ENCODE measurements around the gene ADGRG2. TPM values are rescaled to one million over a fixed set of nuclear protein-coding genes. Genes with fewer than 3 reads are reported as not detected.

ADGRG2 gene
- total RNA-seq, 1 donor from 2014 or later, result 0.81 TPM

DNA sequence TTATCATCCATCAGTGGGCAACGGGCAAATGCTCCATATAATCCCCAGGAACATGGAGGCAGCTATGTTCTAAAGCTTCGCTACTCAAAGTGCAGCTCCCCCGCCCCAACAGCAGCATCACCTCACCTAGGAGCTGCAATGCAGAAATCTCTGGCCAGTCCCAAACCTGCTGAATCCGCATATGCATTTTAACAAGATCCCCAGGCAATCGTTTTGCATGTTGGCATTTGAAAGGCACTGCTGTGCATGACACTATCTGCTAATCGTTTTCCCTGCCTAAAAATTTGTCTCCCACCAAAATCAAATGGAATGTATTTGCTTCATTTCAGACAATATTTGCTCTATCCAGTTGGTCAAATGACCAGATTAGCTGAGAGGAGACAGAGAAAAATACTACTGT, 15.2 kb downstream of the ADGRG2 start:
- Mint-ChIP-seq H3K4me3 (ENCODE audit: low read depth) (no peak overlapping the region), H3K9me3 (ENCODE audit: low read depth) (peaks cover 33% of the 10 kb centered on the region), H3K27ac (no peak overlapping the region), H3K4me1 (ENCODE audit: low read depth) (no peaks in the 10 kb centered on the region), H3K27me3 (peaks cover 53% of the 10 kb centered on the region), H3K36me3 (ENCODE audit: insufficient read depth) (no peaks in the 10 kb centered on the region)
- TF ChIP-seq, protein P1, sequence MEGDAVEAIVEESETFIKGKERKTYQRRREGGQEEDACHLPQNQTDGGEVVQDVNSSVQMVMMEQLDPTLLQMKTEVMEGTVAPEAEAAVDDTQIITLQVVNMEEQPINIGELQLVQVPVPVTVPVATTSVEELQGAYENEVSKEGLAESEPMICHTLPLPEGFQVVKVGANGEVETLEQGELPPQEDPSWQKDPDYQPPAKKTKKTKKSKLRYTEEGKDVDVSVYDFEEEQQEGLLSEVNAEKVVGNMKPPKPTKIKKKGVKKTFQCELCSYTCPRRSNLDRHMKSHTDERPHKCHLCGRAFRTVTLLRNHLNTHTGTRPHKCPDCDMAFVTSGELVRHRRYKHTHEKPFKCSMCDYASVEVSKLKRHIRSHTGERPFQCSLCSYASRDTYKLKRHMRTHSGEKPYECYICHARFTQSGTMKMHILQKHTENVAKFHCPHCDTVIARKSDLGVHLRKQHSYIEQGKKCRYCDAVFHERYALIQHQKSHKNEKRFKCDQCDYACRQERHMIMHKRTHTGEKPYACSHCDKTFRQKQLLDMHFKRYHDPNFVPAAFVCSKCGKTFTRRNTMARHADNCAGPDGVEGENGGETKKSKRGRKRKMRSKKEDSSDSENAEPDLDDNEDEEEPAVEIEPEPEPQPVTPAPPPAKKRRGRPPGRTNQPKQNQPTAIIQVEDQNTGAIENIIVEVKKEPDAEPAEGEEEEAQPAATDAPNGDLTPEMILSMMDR (IDR thresholded peaks at IDR 0.05; ENCODE audit: unreplicated experiment), result no peak
- no peak for DNase-seq (ENCODE audit: low spot score, unreplicated experiment)

DNA sequence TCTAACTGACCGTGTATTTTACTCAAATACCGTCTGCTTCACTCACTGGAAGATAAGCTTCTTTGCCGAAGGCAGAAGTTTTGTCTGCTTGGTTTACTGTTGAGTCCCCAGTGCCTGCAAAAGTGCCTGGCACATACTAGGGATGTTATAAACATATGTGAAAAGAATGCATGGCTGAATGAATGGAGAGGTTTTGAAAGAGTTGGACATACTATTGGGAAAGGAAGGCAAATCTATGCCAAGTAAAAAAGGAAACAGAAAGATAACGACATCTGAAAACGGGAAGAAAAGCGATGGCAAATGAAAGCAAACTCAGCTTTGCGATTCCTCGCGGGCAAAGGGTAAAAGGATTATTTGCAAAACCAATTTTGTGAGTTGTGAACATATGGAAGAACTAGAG, 21.7 kb downstream of the ADGRG2 start:
- Mint-ChIP-seq H3K9me3 (ENCODE audit: low read depth) (peaks cover 15% of the 10 kb centered on the region), H3K27ac (no peak overlapping the region), H3K4me3 (ENCODE audit: low read depth) (no peak overlapping the region), H3K27me3 (peaks cover 10% of the 10 kb centered on the region), H3K4me1 (ENCODE audit: low read depth) (no peaks in the 10 kb centered on the region), H3K36me3 (ENCODE audit: insufficient read depth) (peaks cover 2% of the 10 kb centered on the region)
- DNase-seq (ENCODE audit: low spot score, unreplicated experiment), result no peak
- TF ChIP-seq, protein P1 (IDR thresholded peaks at IDR 0.05; ENCODE audit: unreplicated experiment), result no peak

DNA sequence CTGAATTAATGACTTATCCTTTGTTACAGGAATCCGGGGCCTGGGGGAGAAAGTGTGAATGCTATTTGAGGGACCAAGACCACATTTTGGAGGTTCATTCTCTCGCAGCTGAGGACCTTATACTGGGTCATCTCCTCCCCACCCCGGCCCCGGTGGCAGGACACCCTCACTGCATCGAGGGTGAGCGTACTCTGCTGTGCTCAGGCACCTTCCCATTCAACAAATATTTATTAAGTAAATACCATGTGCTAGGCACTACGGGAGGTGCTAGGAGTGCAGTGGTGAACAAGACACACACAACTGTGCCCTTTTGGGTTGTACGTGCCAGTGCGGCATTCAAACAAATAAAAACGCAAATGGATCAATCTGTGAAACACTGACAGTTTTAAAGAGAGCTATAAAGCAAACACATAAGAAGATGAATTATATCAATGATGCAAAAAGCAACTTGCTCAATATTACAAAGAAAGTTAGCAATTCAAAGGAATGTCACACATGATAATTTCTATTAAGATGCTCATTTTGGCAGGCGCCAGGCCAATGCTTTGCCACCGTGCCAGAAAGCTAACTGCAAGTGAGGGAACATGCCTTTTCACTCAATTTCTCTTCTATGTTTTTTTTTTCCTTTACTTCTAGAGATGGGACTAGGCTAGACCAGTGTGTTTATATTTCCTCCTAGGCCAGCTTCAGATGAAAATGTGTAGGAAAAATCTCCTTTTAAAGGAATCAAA, 24.6 kb downstream of the ADGRG2 start:
- H3K9me3 Mint-ChIP-seq (ENCODE audit: low read depth), result peaks cover 14% of the 10 kb centered on the region
- H3K27me3 Mint-ChIP-seq, result peaks cover under 1% of the 10 kb centered on the region
- no peak overlapping the region for H3K4me3 Mint-ChIP-seq (ENCODE audit: low read depth)
- DNase-seq (ENCODE audit: low spot score, unreplicated experiment), result no peak
- H3K36me3 Mint-ChIP-seq (ENCODE audit: insufficient read depth), result peaks cover 2% of the 10 kb centered on the region
- TF ChIP-seq, protein P1 (IDR thresholded peaks at IDR 0.05; ENCODE audit: unreplicated experiment), result no peak
- no peak overlapping the region for H3K27ac Mint-ChIP-seq
- H3K4me1 Mint-ChIP-seq (ENCODE audit: low read depth), result peaks cover 3% of the 10 kb centered on the region

DNA sequence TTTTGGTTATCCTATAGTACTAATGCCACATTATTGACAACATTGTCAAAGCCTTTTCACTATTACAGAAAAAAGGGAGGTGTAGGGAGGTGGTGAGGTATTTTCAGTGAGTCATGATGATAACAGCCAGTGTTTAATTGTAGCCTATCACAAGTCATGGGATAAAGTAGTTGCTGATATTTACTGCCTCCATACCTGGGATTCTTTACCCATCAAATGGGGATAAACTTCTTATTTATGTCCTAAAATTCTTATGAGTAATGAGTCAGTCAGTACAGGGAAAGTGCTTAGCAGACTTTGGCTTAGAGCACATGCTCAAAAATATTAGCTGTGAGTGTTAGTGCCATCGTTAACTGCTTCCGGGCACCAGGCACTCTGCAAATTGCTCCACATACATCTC, 25.7 kb downstream of the ADGRG2 start:
- no peak overlapping the region for H3K4me3 Mint-ChIP-seq (ENCODE audit: low read depth)
- peaks cover 6% of the 10 kb centered on the region for H3K27me3 Mint-ChIP-seq
- TF ChIP-seq, protein P1 (IDR thresholded peaks at IDR 0.05; ENCODE audit: unreplicated experiment), result no peak
- no peak for DNase-seq (ENCODE audit: low spot score, unreplicated experiment)
- peaks cover 20% of the 10 kb centered on the region for H3K9me3 Mint-ChIP-seq (ENCODE audit: low read depth)
- peaks cover 3% of the 10 kb centered on the region for H3K4me1 Mint-ChIP-seq (ENCODE audit: low read depth)
- H3K36me3 Mint-ChIP-seq (ENCODE audit: insufficient read depth), result peaks cover 2% of the 10 kb centered on the region
- no peak overlapping the region for H3K27ac Mint-ChIP-seq

DNA sequence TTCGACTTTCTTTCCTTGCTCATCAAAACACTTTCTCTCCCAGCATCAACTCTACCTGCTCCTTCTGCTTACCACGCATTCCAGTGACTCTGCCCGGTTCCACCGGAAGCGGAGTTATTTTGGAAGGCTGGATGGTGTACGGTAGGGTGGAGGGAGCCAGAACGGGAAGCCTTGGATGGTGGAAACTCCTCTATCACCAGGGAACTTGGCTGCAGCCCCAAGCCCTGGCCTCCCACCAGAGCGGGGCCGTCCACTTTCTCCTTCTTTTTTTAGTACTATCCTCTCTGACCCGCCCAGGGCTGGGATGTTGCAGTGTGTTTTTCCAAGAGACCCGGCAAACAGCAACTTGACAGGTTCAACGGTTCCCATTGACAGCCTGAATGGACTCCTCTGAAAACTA, 27.6 kb downstream of the ADGRG2 start:
- TF ChIP-seq, protein P1 (IDR thresholded peaks at IDR 0.05; ENCODE audit: unreplicated experiment), result no peak
- H3K27ac Mint-ChIP-seq, result no peak overlapping the region
- peaks cover 34% of the 10 kb centered on the region for H3K9me3 Mint-ChIP-seq (ENCODE audit: low read depth)
- no peak overlapping the region for H3K4me3 Mint-ChIP-seq (ENCODE audit: low read depth)
- peaks cover 7% of the 10 kb centered on the region for H3K36me3 Mint-ChIP-seq (ENCODE audit: insufficient read depth)
- DNase-seq (ENCODE audit: low spot score, unreplicated experiment), result no peak
- peaks cover 6% of the 10 kb centered on the region for H3K27me3 Mint-ChIP-seq
- peaks cover 9% of the 10 kb centered on the region for H3K4me1 Mint-ChIP-seq (ENCODE audit: low read depth)

Measured in progenitor cell of endocrine pancreas (in vitro differentiated cells).